GM23338 (cell line): ENCODE results near the gene SSB. TPM values are rescaled to one million over a fixed set of nuclear protein-coding genes. Genes with fewer than 3 reads are reported as not detected.

Experiments
- ATAC-seq: fragments of 200-7000 bp; cut with Tn5 transposase; 3 replicates; pipeline ENCODE4 v1.9.1; 2020
- DNase-seq: peaks from one replicate; pipeline ENCODE4 v3.0.0-alpha.2; 2015; ENCODE audit warnings: low spot score
- H2AFZ ChIP-seq: fragments of 200-600 bp; sonication (generic); 2 replicates; pipeline ENCODE4 v1.8.0; 2016; ENCODE audit warnings: antibody characterized with exemption, mild to moderate bottlenecking, moderate library complexity
- H3F3A ChIP-seq: fragments of 200-600 bp; sonication (generic); replicated peaks from 2 replicates; pipeline ENCODE4 v1.8.0; 2017; ENCODE audit warnings: antibody characterized with exemption, mixed run types, low read depth
- H3K27ac ChIP-seq: fragments of 200-600 bp; sonication (generic); 2 replicates; pipeline ENCODE4 v1.6.1; 2016; ENCODE audit warnings: low read depth
- H3K27me3 ChIP-seq: fragments of 200-600 bp; sonication (generic); 2 replicates; pipeline ENCODE4 v1.8.0; 2016; ENCODE audit warnings: mild to moderate bottlenecking, mixed run types, moderate library complexity; ENCODE audit not compliant: insufficient read depth
- H3K36me3 ChIP-seq: fragments of 200-600 bp; sonication (generic); 2 replicates; pipeline ENCODE4 v1.8.0; 2016; ENCODE audit warnings: mild to moderate bottlenecking; ENCODE audit not compliant: insufficient read depth
- H3K4me1 ChIP-seq: fragments of 200-600 bp; sonication (generic); 2 replicates; pipeline ENCODE4 v1.8.0; 2016; ENCODE audit warnings: mild to moderate bottlenecking, moderate library complexity; ENCODE audit not compliant: insufficient read depth
- H3K4me2 ChIP-seq: fragments of 200-600 bp; sonication (generic); 2 replicates; pipeline ENCODE4 v1.7.1; 2017; ENCODE audit warnings: mixed run types
- H3K4me3 ChIP-seq: fragments of 200-600 bp; sonication (generic); 2 replicates; pipeline ENCODE4 v1.6.1; 2016; ENCODE audit warnings: mixed run types
- H3K79me2 ChIP-seq: fragments of 200-600 bp; sonication (generic); replicated peaks from 2 replicates; pipeline ENCODE4 v1.8.0; 2017; ENCODE audit warnings: mild to moderate bottlenecking; ENCODE audit not compliant: insufficient read depth
- H3K9me2 ChIP-seq: fragments of 200-600 bp; sonication (generic); 2 replicates; pipeline ENCODE4 v1.8.0; 2017; ENCODE audit not compliant: insufficient read depth
- H4K20me1 ChIP-seq: fragments of 200-600 bp; sonication (generic); replicated peaks from 2 replicates; pipeline ENCODE4 v1.8.0; 2017; ENCODE audit warnings: mild to moderate bottlenecking; ENCODE audit not compliant: insufficient read depth
- H3K27ac Mint-ChIP-seq: 2 replicates; pipeline ENCODE4 v1.8.0; 2020; ENCODE audit warnings: inconsistent platforms, mild to moderate bottlenecking, moderate library complexity, mixed read lengths
- H3K27me3 Mint-ChIP-seq: 3 replicates; pipeline ENCODE4 v1.8.0; 2022; ENCODE audit warnings: low read depth, mild to moderate bottlenecking, moderate library complexity, mixed read lengths, inconsistent platforms; ENCODE audit not compliant: insufficient read depth, poor library complexity
- H3K36me3 Mint-ChIP-seq: 3 replicates; pipeline ENCODE4 v1.8.0; 2021; ENCODE audit warnings: low read depth, mild to moderate bottlenecking, inconsistent platforms, moderate library complexity, mixed read lengths
- H3K4me1 Mint-ChIP-seq: 3 replicates; pipeline ENCODE4 v1.8.0; 2020; ENCODE audit warnings: mild to moderate bottlenecking, inconsistent platforms, mixed read lengths
- H3K4me3 Mint-ChIP-seq: 3 replicates; pipeline ENCODE4 v1.8.0; 2021; ENCODE audit warnings: moderate library complexity, mild to moderate bottlenecking, inconsistent platforms, mixed read lengths
- H3K9me3 Mint-ChIP-seq: 3 replicates; pipeline ENCODE4 v1.8.0; 2020; ENCODE audit warnings: moderate library complexity, mild to moderate bottlenecking, inconsistent platforms, mixed read lengths
- CREB1 ChIP-seq: fragments of 250-450 bp; sonication (Bioruptor Pico); IDR thresholded peaks from 2 replicates; pipeline ENCODE4 v1.5.0; 2020; ENCODE audit warnings: low read depth, mild to moderate bottlenecking, moderate library complexity
- ETS1 ChIP-seq: IDR thresholded peaks from 2 replicates; pipeline ENCODE4 v1.6.1; 2016; ENCODE audit warnings: antibody characterized with exemption
- EZH2 ChIP-seq: fragments of 200-600 bp; sonication (generic); IDR thresholded peaks from one replicate; pipeline ENCODE4 v1.8.0; 2017; ENCODE audit warnings: antibody characterized with exemption, mild to moderate bottlenecking, low read depth; ENCODE audit not compliant: unreplicated experiment
- EZH2phosphoT487 ChIP-seq: fragments of 200-600 bp; sonication (generic); IDR thresholded peaks from one replicate; pipeline ENCODE4 v1.8.1; 2018; ENCODE audit warnings: antibody characterized with exemption; ENCODE audit not compliant: unreplicated experiment
- JUNB ChIP-seq: IDR thresholded peaks from one replicate; pipeline ENCODE4 v1.6.1; 2016; ENCODE audit warnings: antibody characterized with exemption; ENCODE audit not compliant: unreplicated experiment
- NANOG ChIP-seq: IDR thresholded peaks from 2 replicates; pipeline ENCODE4 v1.6.1; 2016; ENCODE audit warnings: antibody characterized with exemption, borderline replicate concordance
- POLR2AphosphoS5 ChIP-seq: IDR thresholded peaks from 2 replicates; pipeline ENCODE4 v1.6.1; 2016; ENCODE audit warnings: antibody characterized with exemption, low read depth
- STAT1 ChIP-seq: IDR thresholded peaks from one replicate; pipeline ENCODE4 v1.6.1; 2016; ENCODE audit warnings: antibody characterized with exemption; ENCODE audit not compliant: unreplicated experiment
- ZNF114 ChIP-seq: fragments of 250-450 bp; sonication (Bioruptor Pico); IDR thresholded peaks from 2 replicates; pipeline ENCODE4 v1.5.0; 2020; ENCODE audit warnings: mild to moderate bottlenecking, moderate library complexity
- ZNF331 ChIP-seq: fragments of 250-450 bp; sonication (Bioruptor Pico); IDR thresholded peaks from 2 replicates; pipeline ENCODE4 v1.5.0; 2020; ENCODE audit warnings: low read depth, mild to moderate bottlenecking, moderate library complexity
- polyA plus RNA-seq: library from polyadenylated mRNA; unstranded; fragments of >200 nt; fragmentation: Nextera tagmentation; extraction: Ambion mirVana; gene quantifications from 2 replicates; pipeline ENCODE4 v1.2.1, GENCODE V29; 2016
- total RNA-seq: library from RNA; depleted of rRNA; stranded (reverse); fragments of >200 nt; shearing (Covaris generic); gene quantifications from 2 replicates; pipeline ENCODE4 v1.2.3, GENCODE V29; 2014
- TF ChIP-seq, protein P1 (sequence below), 2 experiments: fragments of 200-600 bp in 1 of 2; sonication (generic) in 1 of 2; conservative IDR thresholded peaks; 2 replicates each; pipeline versions ENCODE4 v1.5.1 to v1.6.1; 2016 to 2017; ENCODE audit warnings: antibody characterized with exemption in 2 of 2, low read depth in 2 of 2, mild to moderate bottlenecking in 2 of 2, moderate library complexity in 1 of 2
- TF ChIP-seq, protein P2 (sequence below): fragments of 250-450 bp; sonication (Bioruptor Pico); IDR thresholded peaks from 2 replicates; pipeline ENCODE4 v1.5.0; 2020; ENCODE audit warnings: mild to moderate bottlenecking, moderate library complexity

SSB gene
- total and polyA plus RNA-seq, 2 experiments from 2014 or later = 246 to 1,104 TPM

GRCh38 chr2:169775354-169775753, 23.3 kb upstream of the SSB start:
- Histone ChIP-seq H3K27me3 (no peaks in the 10 kb centered on the region), H3K27ac (no peak overlapping the region), H3K36me3 (no peaks in the 10 kb centered on the region), H3K79me2 (no peaks in the 10 kb centered on the region), H4K20me1 (no peaks in the 10 kb centered on the region), H2AFZ (no peak overlapping the region), H3K9me2 (no peaks in the 10 kb centered on the region), H3K4me3 (no peak overlapping the region), H3K4me2 (no peak overlapping the region), H3F3A (no peaks in the 10 kb centered on the region), H3K4me1 (no peaks in the 10 kb centered on the region)
- ATAC-seq (no peak), DNase-seq (no peak)
- Mint-ChIP-seq H3K4me1 (no peaks in the 10 kb centered on the region; the same call in 2 of the 3 replicates), H3K4me3 (no peak overlapping the region), H3K36me3 (no peaks in the 10 kb centered on the region), H3K27ac (no peak overlapping the region), H3K27me3 (no peaks in the 10 kb centered on the region), H3K9me3 (no peaks in the 10 kb centered on the region)
- no peak for TF ChIP-seq ZNF331
- TF ChIP-seq EZH2 = no peak
- TF ChIP-seq POLR2AphosphoS5 = no peak

- Mint-ChIP-seq H3K4me3 (no peak overlapping the region), H3K27ac (peak overlapping the region; percentile 41; the same call in 1 of the 2 replicates), H3K4me1 (no peaks in the 10 kb centered on the region; the same call in 2 of the 3 replicates), H3K36me3 (no peaks in the 10 kb centered on the region), H3K27me3 (no peaks in the 10 kb centered on the region), H3K9me3 (no peaks in the 10 kb centered on the region)
- Histone ChIP-seq H3K27ac (no peak overlapping the region), H3F3A (no peaks in the 10 kb centered on the region), H3K4me1 (no peaks in the 10 kb centered on the region), H3K79me2 (no peaks in the 10 kb centered on the region), H3K27me3 (no peaks in the 10 kb centered on the region), H2AFZ (no peak overlapping the region), H3K9me2 (no peaks in the 10 kb centered on the region), H3K4me2 (no peak overlapping the region), H4K20me1 (no peaks in the 10 kb centered on the region), H3K36me3 (no peaks in the 10 kb centered on the region), H3K4me3 (no peak overlapping the region)
- ATAC-seq (no peak), DNase-seq (no peak)
- TF ChIP-seq NANOG (no peak), ETS1 (no peak), ZNF331 (no peak), POLR2AphosphoS5 (no peak), EZH2phosphoT487 (no peak), ZNF114 (CRISPR knock-in tag) (no peak), STAT1 (no peak), EZH2 (no peak), CREB1 (CRISPR knock-in tag) (no peak), JUNB (no peak)
- TF ChIP-seq, protein P1, sequence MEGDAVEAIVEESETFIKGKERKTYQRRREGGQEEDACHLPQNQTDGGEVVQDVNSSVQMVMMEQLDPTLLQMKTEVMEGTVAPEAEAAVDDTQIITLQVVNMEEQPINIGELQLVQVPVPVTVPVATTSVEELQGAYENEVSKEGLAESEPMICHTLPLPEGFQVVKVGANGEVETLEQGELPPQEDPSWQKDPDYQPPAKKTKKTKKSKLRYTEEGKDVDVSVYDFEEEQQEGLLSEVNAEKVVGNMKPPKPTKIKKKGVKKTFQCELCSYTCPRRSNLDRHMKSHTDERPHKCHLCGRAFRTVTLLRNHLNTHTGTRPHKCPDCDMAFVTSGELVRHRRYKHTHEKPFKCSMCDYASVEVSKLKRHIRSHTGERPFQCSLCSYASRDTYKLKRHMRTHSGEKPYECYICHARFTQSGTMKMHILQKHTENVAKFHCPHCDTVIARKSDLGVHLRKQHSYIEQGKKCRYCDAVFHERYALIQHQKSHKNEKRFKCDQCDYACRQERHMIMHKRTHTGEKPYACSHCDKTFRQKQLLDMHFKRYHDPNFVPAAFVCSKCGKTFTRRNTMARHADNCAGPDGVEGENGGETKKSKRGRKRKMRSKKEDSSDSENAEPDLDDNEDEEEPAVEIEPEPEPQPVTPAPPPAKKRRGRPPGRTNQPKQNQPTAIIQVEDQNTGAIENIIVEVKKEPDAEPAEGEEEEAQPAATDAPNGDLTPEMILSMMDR (conservative IDR thresholded peaks at IDR 0.05; ENCODE audit: low read depth in 2 of 2) = no peak
- TF ChIP-seq, protein P2, sequence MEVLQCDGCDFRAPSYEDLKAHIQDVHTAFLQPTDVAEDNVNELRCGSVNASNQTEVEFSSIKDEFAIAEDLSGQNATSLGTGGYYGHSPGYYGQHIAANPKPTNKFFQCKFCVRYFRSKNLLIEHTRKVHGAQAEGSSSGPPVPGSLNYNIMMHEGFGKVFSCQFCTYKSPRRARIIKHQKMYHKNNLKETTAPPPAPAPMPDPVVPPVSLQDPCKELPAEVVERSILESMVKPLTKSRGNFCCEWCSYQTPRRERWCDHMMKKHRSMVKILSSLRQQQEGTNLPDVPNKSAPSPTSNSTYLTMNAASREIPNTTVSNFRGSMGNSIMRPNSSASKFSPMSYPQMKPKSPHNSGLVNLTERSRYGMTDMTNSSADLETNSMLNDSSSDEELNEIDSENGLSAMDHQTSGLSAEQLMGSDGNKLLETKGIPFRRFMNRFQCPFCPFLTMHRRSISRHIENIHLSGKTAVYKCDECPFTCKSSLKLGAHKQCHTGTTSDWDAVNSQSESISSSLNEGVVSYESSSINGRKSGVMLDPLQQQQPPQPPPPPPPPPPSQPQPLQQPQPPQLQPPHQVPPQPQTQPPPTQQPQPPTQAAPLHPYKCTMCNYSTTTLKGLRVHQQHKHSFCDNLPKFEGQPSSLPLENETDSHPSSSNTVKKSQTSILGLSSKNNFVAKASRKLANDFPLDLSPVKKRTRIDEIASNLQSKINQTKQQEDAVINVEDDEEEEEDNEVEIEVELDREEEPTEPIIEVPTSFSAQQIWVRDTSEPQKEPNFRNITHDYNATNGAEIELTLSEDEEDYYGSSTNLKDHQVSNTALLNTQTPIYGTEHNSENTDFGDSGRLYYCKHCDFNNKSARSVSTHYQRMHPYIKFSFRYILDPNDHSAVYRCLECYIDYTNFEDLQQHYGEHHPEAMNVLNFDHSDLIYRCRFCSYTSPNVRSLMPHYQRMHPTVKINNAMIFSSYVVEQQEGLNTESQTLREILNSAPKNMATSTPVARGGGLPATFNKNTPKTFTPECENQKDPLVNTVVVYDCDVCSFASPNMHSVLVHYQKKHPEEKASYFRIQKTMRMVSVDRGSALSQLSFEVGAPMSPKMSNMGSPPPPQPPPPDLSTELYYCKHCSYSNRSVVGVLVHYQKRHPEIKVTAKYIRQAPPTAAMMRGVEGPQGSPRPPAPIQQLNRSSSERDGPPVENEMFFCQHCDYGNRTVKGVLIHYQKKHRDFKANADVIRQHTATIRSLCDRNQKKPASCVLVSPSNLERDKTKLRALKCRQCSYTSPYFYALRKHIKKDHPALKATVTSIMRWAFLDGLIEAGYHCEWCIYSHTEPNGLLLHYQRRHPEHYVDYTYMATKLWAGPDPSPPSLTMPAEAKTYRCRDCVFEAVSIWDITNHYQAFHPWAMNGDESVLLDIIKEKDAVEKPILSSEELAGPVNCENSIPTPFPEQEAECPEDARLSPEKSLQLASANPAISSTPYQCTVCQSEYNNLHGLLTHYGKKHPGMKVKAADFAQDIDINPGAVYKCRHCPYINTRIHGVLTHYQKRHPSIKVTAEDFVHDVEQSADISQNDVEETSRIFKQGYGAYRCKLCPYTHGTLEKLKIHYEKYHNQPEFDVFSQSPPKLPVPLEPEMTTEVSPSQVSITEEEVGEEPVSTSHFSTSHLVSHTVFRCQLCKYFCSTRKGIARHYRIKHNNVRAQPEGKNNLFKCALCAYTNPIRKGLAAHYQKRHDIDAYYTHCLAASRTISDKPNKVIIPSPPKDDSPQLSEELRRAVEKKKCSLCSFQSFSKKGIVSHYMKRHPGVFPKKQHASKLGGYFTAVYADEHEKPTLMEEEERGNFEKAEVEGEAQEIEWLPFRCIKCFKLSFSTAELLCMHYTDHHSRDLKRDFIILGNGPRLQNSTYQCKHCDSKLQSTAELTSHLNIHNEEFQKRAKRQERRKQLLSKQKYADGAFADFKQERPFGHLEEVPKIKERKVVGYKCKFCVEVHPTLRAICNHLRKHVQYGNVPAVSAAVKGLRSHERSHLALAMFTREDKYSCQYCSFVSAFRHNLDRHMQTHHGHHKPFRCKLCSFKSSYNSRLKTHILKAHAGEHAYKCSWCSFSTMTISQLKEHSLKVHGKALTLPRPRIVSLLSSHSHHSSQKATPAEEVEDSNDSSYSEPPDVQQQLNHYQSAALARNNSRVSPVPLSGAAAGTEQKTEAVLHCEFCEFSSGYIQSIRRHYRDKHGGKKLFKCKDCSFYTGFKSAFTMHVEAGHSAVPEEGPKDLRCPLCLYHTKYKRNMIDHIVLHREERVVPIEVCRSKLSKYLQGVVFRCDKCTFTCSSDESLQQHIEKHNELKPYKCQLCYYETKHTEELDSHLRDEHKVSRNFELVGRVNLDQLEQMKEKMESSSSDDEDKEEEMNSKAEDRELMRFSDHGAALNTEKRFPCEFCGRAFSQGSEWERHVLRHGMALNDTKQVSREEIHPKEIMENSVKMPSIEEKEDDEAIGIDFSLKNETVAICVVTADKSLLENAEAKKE (CRISPR knock-in tag) = no peak
Observed at GRCh38 chr2:169775765-169776164, 22.9 kb upstream of the SSB start.
